GM12878 (cell line): ENCODE results near the gene SLC12A9. TPM values are rescaled to one million over a fixed set of nuclear protein-coding genes. Genes with fewer than 3 reads are reported as not detected.

Source experiments
- ATAC-seq: fragments of 200-7000 bp; cut with Tn5 transposase; 3 replicates; pipeline ENCODE4 v1.9.1; 2020; ENCODE audit warnings: mild to moderate bottlenecking, moderate library complexity
- BruUV-seq: library from RNA; stranded (reverse); fragments of 400-500 nt; replicated peaks from 2 replicates; lab custom pipeline; 2021; lab: Mats Ljungman, UMichigan
- CTCF ChIA-PET: fragments of 300-600 bp; sonication (Branson Sonifier 250); formaldehyde crosslinking; extraction: SDS; loops from one replicate; lab custom pipeline; 2021; ENCODE audit warnings: inconsistent platforms; lab: Yijun Ruan, JAX
- POLR2A ChIA-PET: fragments of 350-600 bp; formaldehyde crosslinking; extraction: SDS; loops from one replicate; lab custom pipeline; 2021; ENCODE audit warnings: inconsistent platforms; lab: Charles Lee
- RAD21 ChIA-PET: fragments of 300-600 bp; sonication (Branson Sonifier 250); formaldehyde crosslinking; loops from one replicate; lab custom pipeline; 2023; ENCODE audit warnings: antibody characterized with exemption; ENCODE audit not compliant: unreplicated experiment; lab: Charles Lee
- SMC1A ChIA-PET: fragments of 300-600 bp; sonication (Branson Sonifier 250); formaldehyde crosslinking; loops from one replicate; lab custom pipeline; 2023; ENCODE audit not compliant: unreplicated experiment, uncharacterized antibody; lab: Charles Lee
- DNase-seq: peaks from one replicate; pipeline ENCODE4 v3.0.0-alpha.2; 2011; ENCODE audit warnings: low read depth, low spot score
- FAIRE-seq: peaks from 3 replicates; lab custom pipeline; 2011; peaks lifted over from hg19 to GRCh38; lab: Jason Lieb, UNC
- H2AFZ ChIP-seq: 2 replicates; pipeline ENCODE4 v1.6.0; 2011; ENCODE audit warnings: low read depth, low read length, control low read depth; ENCODE audit not compliant: control insufficient read depth
- H3K27ac ChIP-seq: 2 replicates; pipeline ENCODE4 v1.5.1; 2011; ENCODE audit warnings: control low read depth; ENCODE audit not compliant: control insufficient read depth, insufficient read depth
- H3K27me3 ChIP-seq, 2 experiments: replicated peaks in 1 of 2; 2 replicates each; pipeline versions ENCODE4 v1.6.0 to v1.6.1; 2011; ENCODE audit warnings: low read length in 1 of 2; ENCODE audit not compliant: control insufficient read depth in 2 of 2, insufficient read depth in 2 of 2
- H3K36me3 ChIP-seq, 2 experiments: 2 replicates each; pipeline ENCODE4 v1.5.1; 2011; ENCODE audit warnings: low read length in 1 of 2; ENCODE audit not compliant: control insufficient read depth in 2 of 2, insufficient read depth in 2 of 2
- H3K4me1 ChIP-seq: 2 replicates; pipeline ENCODE4 v1.6.1; 2011; ENCODE audit warnings: mild to moderate bottlenecking, low read length, moderate library complexity, mixed read lengths; ENCODE audit not compliant: control insufficient read depth, insufficient read depth
- H3K4me2 ChIP-seq: 2 replicates; pipeline ENCODE4 v1.6.0; 2011; ENCODE audit warnings: control low read depth; ENCODE audit not compliant: control insufficient read depth, insufficient read depth
- H3K4me3 ChIP-seq: fragments of 200-600 bp; sonication (generic); 2 replicates; pipeline ENCODE4 v1.5.1; 2016
- H3K79me2 ChIP-seq: 2 replicates; pipeline ENCODE4 v1.6.0; 2011; ENCODE audit warnings: low read length; ENCODE audit not compliant: control insufficient read depth, insufficient read depth
- H3K9ac ChIP-seq: 2 replicates; pipeline ENCODE4 v1.8.0; 2011; ENCODE audit warnings: low read length, control low read depth, mixed read lengths; ENCODE audit not compliant: control insufficient read depth, insufficient read depth
- H3K9me3 ChIP-seq: replicated peaks from 3 replicates; pipeline ENCODE4 v1.5.1; 2011; ENCODE audit warnings: mild to moderate bottlenecking, low read length; ENCODE audit not compliant: control insufficient read depth, insufficient read depth
- H4K20me1 ChIP-seq: 2 replicates; pipeline ENCODE4 v1.6.0; 2011; ENCODE audit not compliant: control insufficient read depth, insufficient read depth
- IKZF2 ChIP-seq, 2 experiments: fragments of 450-650 bp; IDR thresholded peaks; 2 replicates each; pipeline ENCODE4 v1.6.1; 2017; ENCODE audit warnings: mild to moderate bottlenecking in 2 of 2, moderate library complexity in 2 of 2
- KAT2A ChIP-seq: conservative IDR thresholded peaks from 2 replicates; pipeline ENCODE4 v1.6.1; 2011; ENCODE audit warnings: low read depth, low read length; ENCODE audit not compliant: control insufficient read depth
- KLF5 ChIP-seq: fragments of 450-650 bp; IDR thresholded peaks from 2 replicates; pipeline ENCODE4 v1.6.1; 2014; ENCODE audit warnings: mild to moderate bottlenecking; ENCODE audit not compliant: partially characterized antibody
- LARP7 ChIP-seq: fragments of 450-650 bp; IDR thresholded peaks from 2 replicates; pipeline ENCODE4 v1.6.1; 2017; ENCODE audit warnings: mild to moderate bottlenecking
- NKRF ChIP-seq: fragments of 450-650 bp; conservative IDR thresholded peaks from 2 replicates; pipeline ENCODE4 v1.6.1; 2017; ENCODE audit warnings: mild to moderate bottlenecking, moderate library complexity
- NR2F1 ChIP-seq: fragments of 450-650 bp; conservative IDR thresholded peaks from 2 replicates; pipeline ENCODE4 v1.6.1; 2017; ENCODE audit warnings: mild to moderate bottlenecking
- RAD21 ChIP-seq: IDR thresholded peaks from 2 replicates; pipeline ENCODE4 v1.6.1; 2011; ENCODE audit warnings: mild to moderate bottlenecking, low read depth, low read length, moderate library complexity; ENCODE audit not compliant: insufficient read depth
- RELB ChIP-seq: fragments of 450-650 bp; IDR thresholded peaks from 2 replicates; pipeline ENCODE4 v1.6.1; 2017; ENCODE audit warnings: low read depth, mild to moderate bottlenecking, moderate library complexity
- SIN3A ChIP-seq: IDR thresholded peaks from 2 replicates; pipeline ENCODE4 v1.6.1; 2012; ENCODE audit warnings: low read depth, low read length, improper control_type of control experiment
- TARDBP ChIP-seq: IDR thresholded peaks from 2 replicates; pipeline ENCODE4 v1.6.1; 2016; ENCODE audit warnings: borderline replicate concordance
- TBL1XR1 ChIP-seq: IDR thresholded peaks from 2 replicates; pipeline ENCODE4 v1.6.1; 2012; ENCODE audit warnings: low read depth, low read length, improper control_type of control experiment
- TCF3 ChIP-seq: IDR thresholded peaks from 2 replicates; pipeline ENCODE4 v1.6.1; 2012; ENCODE audit warnings: low read depth, mild to moderate bottlenecking, low read length, borderline replicate concordance; ENCODE audit not compliant: insufficient read depth
- YY1 ChIP-seq: IDR thresholded peaks from 2 replicates; pipeline ENCODE4 v1.6.1; 2011; ENCODE audit warnings: low read depth, mild to moderate bottlenecking, low read length
- ZNF24 ChIP-seq: fragments of 450-650 bp; IDR thresholded peaks from 2 replicates; pipeline ENCODE4 v1.6.1; 2017; ENCODE audit warnings: antibody characterized with exemption, mild to moderate bottlenecking
- WGBS: methylation state at CpG from one replicate; pipeline ENCODE4 v1.1.6; 2016; ENCODE audit warnings: low lambda C conversion rate; ENCODE audit not compliant: insufficient replicate concordance, insufficient coverage; ENCODE audit errors: missing lambda C conversion rate; 5-methylcytosine and 5-hydroxymethylcytosine counted together
- in situ Hi-C: fragments of 300-500 bp; cut with MboI; formaldehyde crosslinking; loops from 9 replicates; pipeline ENCODE4 v1.14.3; 2018; ENCODE audit warnings: mixed read lengths
- intact Hi-C: fragments of 100-400 bp; cut with micrococcal nuclease; formaldehyde crosslinking; loops from one replicate; pipeline ENCODE4 v1.14.2; 2022; ENCODE audit not compliant: unreplicated experiment
- polyA plus RNA-seq, 11 experiments: library from polyadenylated mRNA; depleted of rRNA in 4 of 11; unstranded in 6 of 11; stranded (reverse) in 5 of 11; fragments of >200 nt; fragmentation: Nextera tagmentation in 4 of 11; fragmentation: Illumina TruSeq in 1 of 11; extraction: Ambion mirVana in 4 of 11; extraction: Trizol in 1 of 11; gene quantifications; 1 replicate in 1 of 11; 2 replicates in 10 of 11; pipeline versions ENCODE4 v1.2.1 to v1.2.3, GENCODE V29; 2011 to 2016; ENCODE audit warnings: inconsistent platforms in 2 of 11, missing spikeins in 2 of 11, low read depth in 1 of 11
- total RNA-seq, 4 experiments: library from RNA; depleted of rRNA in 3 of 4; stranded (reverse); fragments of >200 nt in 3 of 4; fragmentation: Illumina TruSeq in 1 of 4; extraction: Trizol in 1 of 4; gene quantifications; 2 replicates each; pipeline versions ENCODE4 v1.2.1 to v1.2.3, GENCODE V29; 2013 to 2021

SLC12A9 gene
- total and polyA plus RNA-seq, 10 of the 15 experiments (the other 5 are each of a cell fraction or from before 2014, with no cell fraction given), result 0.24 to 18.5 (median 9.4) TPM

- peak; percentile 56; the same call in 1 of the 2 replicates for TF ChIP-seq RELB
- TF ChIP-seq SIN3A, result no peak
- 0 out of 2 replicates have a peak, but pooled peaks have one; percentile 10 for TF ChIP-seq NR2F1
- 0 out of 2 replicates have a peak, but pooled peaks have one; percentile 27 for TF ChIP-seq TCF3
- no peak for TF ChIP-seq KLF5
- no peak for TF ChIP-seq YY1
- TF ChIP-seq IKZF2 (IDR thresholded peaks at IDR 0.05), result peak in 1 of 2 experiments; percentile 41; a peak in 1 of 4 replicates
- TF ChIP-seq, all 136 proteins: peak for 14
These were observed 42.6 kb downstream of the SLC12A9 start (continued) for GRCh38 chr7:100894860-100895700.

GRCh38 chr7:100895701-100895955 lies 43.1 kb downstream of the SLC12A9 start, which contains the start of gene ACHE:
Gene ACHE (minus strand): TSS chr7:100895888. CDS start chr7:100894232, 1,656 bp downstream.
- Histone ChIP-seq H3K4me1 (peaks cover 14% of the 10 kb centered on the region), H3K27me3 (peaks cover 6 to 7% of the 10 kb centered on the region in 2 experiments), H4K20me1 (no peaks in the 10 kb centered on the region), H3K9me3 (no peaks in the 10 kb centered on the region), H3K4me2 (peak within 1 kb of the TSS; percentile 82), H2AFZ (peak within 1 kb of the TSS; percentile 58), H3K9ac (peak within 1 kb of the TSS; percentile 27; the same call in 1 of the 2 replicates), H3K79me2 (no peaks in the 10 kb centered on the region), H3K36me3 (no peaks in the 10 kb centered on the region), H3K4me3 (peak within 1 kb of the TSS; percentile 78), H3K27ac (no peak within 1 kb of the TSS)
- in situ Hi-C loops (no loop called here), intact Hi-C loops (no loop called here)
- DNase-seq, result no peak
- TF ChIP-seq TARDBP (no peak), TBL1XR1 (no peak), IKZF2 (IDR thresholded peaks at IDR 0.05) (no peak), LARP7 (0 out of 2 replicates have a peak, but pooled peaks have one; percentile 16), NKRF (0 out of 2 replicates have a peak, but pooled peaks have one; percentile 24), ZNF24 (no peak), RAD21 (no peak), KAT2A (no peak)
- ChIA-PET SMC1A (interaction anchor here (1.4 to 1.9 kb wide), 3 partner anchors 163 to 248 kb away, joined by 3 to 5 read pairs (median 4); no protein-coding TSS in a partner anchor), RAD21 (interaction anchor here (1.2 kb wide), 1 partner anchor 162 kb away, joined by 3 read pairs; no protein-coding TSS in a partner anchor), POLR2A (interaction anchor here (0.6 kb wide), 1 partner anchor 22 kb away, joined by 4 read pairs; no protein-coding TSS in a partner anchor), CTCF (interaction anchor here (1.0 to 2.5 kb wide), 3 partner anchors 80 to 167 kb away, joined by 3 to 17 read pairs (median 9); no protein-coding TSS in a partner anchor)
- ATAC-seq, result peak; percentile 43
- BruUV-seq, result no TSS peak
- no CpG with 5 or more reads among the region's 32 CpGs for WGBS
- no peak for FAIRE-seq
